ENCODE measurements around the gene SH3RF1. TPM values are rescaled to one million over a fixed set of nuclear protein-coding genes. Genes with fewer than 3 reads are reported as not detected.

The SH3RF1 gene
- total RNA-seq, 4 donors from 2014 or later, result 10.0 to 11.8 (median 10.9) TPM

DNA sequence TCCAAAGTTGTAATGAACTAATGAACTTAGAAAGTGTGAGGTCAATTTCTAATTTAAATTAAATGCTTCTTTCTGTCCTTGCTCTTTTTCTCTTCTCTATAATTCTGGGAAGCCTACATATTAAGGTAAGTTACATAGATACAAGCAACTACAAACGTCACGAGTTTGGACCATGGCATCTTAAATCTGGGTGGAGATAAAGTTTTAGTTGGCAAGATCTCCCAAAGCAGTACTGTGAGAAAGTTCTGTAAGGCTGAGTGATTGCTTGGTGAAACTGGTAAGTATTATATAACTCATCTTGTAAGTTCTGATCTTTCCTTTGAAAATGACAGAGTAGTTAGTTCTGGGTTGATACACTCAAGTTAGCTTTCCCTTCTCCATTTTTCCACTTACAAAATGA is 135.0 kb downstream of the SH3RF1 start:
- 84% methylated on average over 2 of the region's 2 CpGs for WGBS
- H3K4me3 ChIP-seq, result no peak overlapping the region
- intact Hi-C loops (cut with DNase I), result no loop called here
- TF ChIP-seq EP300 (IDR thresholded peaks at IDR 0.05), result no peak
- TF ChIP-seq POLR2A (IDR thresholded peaks at IDR 0.05; ENCODE audit: low read depth), result no peak
- TF ChIP-seq, protein P1, sequence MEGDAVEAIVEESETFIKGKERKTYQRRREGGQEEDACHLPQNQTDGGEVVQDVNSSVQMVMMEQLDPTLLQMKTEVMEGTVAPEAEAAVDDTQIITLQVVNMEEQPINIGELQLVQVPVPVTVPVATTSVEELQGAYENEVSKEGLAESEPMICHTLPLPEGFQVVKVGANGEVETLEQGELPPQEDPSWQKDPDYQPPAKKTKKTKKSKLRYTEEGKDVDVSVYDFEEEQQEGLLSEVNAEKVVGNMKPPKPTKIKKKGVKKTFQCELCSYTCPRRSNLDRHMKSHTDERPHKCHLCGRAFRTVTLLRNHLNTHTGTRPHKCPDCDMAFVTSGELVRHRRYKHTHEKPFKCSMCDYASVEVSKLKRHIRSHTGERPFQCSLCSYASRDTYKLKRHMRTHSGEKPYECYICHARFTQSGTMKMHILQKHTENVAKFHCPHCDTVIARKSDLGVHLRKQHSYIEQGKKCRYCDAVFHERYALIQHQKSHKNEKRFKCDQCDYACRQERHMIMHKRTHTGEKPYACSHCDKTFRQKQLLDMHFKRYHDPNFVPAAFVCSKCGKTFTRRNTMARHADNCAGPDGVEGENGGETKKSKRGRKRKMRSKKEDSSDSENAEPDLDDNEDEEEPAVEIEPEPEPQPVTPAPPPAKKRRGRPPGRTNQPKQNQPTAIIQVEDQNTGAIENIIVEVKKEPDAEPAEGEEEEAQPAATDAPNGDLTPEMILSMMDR (IDR thresholded peaks at IDR 0.05), result no peak
- TF ChIP-seq POLR2AphosphoS5 (IDR thresholded peaks at IDR 0.05), result no peak
- H3K9me3 ChIP-seq, result no peaks in the 10 kb centered on the region
- H3K36me3 ChIP-seq, result peaks cover 0 to 34% (median 15%) of the 10 kb centered on the region in 4 donors
- no peaks in the 10 kb centered on the region for H3K27me3 ChIP-seq
- DNase-seq (ENCODE audit: extremely low spot score), result no peak
- peaks cover 0 to 17% (median 0%) of the 10 kb centered on the region in 4 donors for H3K4me1 ChIP-seq
- no peak overlapping the region for H3K27ac ChIP-seq (replicated peaks in 1 of 4)

DNA sequence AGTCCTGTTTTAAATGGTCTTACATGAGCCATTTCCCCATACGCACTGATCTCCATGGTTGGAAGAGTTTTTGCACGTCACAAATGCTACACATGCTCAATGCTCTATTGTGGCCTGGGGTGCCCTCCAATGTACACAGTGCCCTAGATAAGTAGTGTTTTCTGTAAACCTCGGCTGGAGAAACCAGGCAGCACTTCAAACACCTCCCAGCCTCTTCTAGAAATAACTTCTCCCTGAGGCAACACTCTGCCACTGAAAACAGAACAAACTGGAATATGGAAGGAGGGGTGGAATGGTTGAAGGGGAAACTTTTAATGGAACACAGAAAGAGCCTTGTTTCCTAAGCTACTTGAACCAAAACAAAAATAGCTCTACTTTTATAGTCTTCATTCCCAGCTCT is 136.8 kb downstream of the SH3RF1 start:
- Histone ChIP-seq H3K36me3 (peaks cover 0 to 43% (median 28%) of the 10 kb centered on the region in 4 donors), H3K4me1 (peaks cover 0 to 17% (median 0%) of the 10 kb centered on the region in 4 donors), H3K4me3 (no peak overlapping the region), H3K9me3 (no peaks in the 10 kb centered on the region), H3K27me3 (no peaks in the 10 kb centered on the region), H3K27ac (replicated peaks in 1 of 4) (peak overlapping the region in 1 of 4 donors; percentile 21)
- intact Hi-C loops (cut with DNase I), result no loop called here
- 68% methylated on average over 3 of the region's 3 CpGs for whole genome bisulfite sequencing
- DNase-seq (ENCODE audit: extremely low spot score), result no peak
- TF ChIP-seq EP300 (IDR thresholded peaks at IDR 0.05), result no peak
- no peak for TF ChIP-seq POLR2AphosphoS5 (IDR thresholded peaks at IDR 0.05)

DNA sequence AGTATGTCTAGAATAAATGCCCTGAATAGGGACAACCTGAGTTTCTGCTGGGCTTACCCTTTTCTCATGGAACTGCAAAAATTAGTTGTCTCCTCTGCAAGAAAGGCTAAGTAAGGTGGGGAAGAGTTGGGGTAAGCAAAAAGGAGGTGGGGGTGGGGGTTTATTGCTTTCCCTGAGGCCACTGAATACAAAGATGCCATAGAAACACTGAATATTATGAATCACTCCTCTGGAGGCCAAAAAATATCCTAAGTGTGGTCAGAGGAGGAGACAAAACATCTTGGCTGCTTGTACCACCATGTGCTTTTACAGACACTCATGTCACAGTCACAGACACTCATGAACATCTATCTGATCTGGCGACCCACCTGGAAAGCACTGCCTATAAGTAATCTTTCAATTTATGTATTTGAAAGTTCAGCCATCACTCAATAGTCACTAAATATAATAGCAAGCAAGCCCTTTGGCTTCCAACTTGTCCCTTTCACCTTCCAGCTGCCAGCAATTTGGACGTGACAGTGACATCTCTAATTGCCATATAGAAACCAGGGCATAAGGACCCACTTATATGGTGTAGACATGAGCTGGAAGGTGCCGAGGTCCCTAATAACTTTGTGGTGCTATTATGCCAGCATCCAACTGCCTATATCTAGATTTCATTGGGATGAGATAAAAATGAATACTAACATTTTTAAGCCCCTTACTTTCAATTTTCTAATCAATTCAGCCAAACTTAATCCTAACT is 138.0 kb downstream of the SH3RF1 start:
- no peaks in the 10 kb centered on the region for H3K9me3 ChIP-seq
- WGBS, result 98% methylated on average over 3 of the region's 3 CpGs
- H3K4me1 ChIP-seq, result peaks cover 0 to 11% (median 0%) of the 10 kb centered on the region in 4 donors
- DNase-seq (ENCODE audit: extremely low spot score), result no peak
- H3K36me3 ChIP-seq, result peaks cover 0 to 49% (median 30%) of the 10 kb centered on the region in 4 donors
- no peaks in the 10 kb centered on the region for H3K27me3 ChIP-seq
- TF ChIP-seq EP300 (IDR thresholded peaks at IDR 0.05) (no peak), POLR2AphosphoS5 (IDR thresholded peaks at IDR 0.05) (no peak)
- H3K27ac ChIP-seq (replicated peaks in 1 of 4), result no peak overlapping the region
- intact Hi-C loops (cut with DNase I), result loop anchor here (1.0 kb wide), 1 partner anchor 10 kb away; no protein-coding TSS in a partner anchor
- no peak overlapping the region for H3K4me3 ChIP-seq

DNA sequence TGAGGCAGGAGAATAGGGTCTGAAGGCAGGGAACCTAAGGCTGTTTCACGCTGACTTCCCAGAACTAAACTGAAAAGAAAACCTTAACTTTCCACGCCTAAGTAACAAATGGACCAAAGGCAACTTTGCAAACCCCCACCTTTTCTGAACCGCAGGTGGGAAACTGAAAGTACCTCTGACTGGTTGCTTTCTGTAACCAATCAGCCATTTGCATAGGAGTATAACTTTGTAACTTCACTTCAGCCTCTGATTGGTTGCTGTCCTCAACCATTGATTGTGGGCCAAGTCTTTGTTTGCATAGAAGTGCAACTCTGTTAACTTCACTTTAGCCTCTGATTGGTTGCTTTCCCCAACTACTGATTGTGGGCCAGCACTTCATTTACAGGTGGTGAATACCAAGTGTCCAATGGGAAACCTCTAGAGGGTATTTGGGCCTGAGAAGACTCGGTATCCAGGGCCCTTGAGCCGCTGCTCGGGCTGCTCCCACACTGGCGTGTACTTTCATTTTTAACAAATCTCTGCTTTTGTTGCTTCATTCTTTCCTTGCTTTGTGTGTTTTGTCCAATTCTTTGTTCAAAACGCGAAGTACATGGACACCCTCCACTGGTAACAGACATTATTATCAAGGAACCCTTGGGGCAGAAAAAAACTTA is 139.1 kb downstream of the SH3RF1 start:
- intact Hi-C loops (cut with DNase I), result loop anchor here (1.0 kb wide), 1 partner anchor 9 kb away; no protein-coding TSS in a partner anchor
- Histone ChIP-seq H3K27ac (replicated peaks in 1 of 4) (no peak overlapping the region), H3K9me3 (no peaks in the 10 kb centered on the region), H3K27me3 (no peaks in the 10 kb centered on the region), H3K4me1 (peaks cover 0 to 11% (median 0%) of the 10 kb centered on the region in 4 donors), H3K4me3 (no peak overlapping the region), H3K36me3 (peaks cover 0 to 54% (median 30%) of the 10 kb centered on the region in 4 donors)
- TF ChIP-seq EP300 (IDR thresholded peaks at IDR 0.05) (no peak), POLR2A (IDR thresholded peaks at IDR 0.05; ENCODE audit: low read depth) (no peak), POLR2AphosphoS5 (IDR thresholded peaks at IDR 0.05) (no peak)
- TF ChIP-seq, protein P1 (IDR thresholded peaks at IDR 0.05), result no peak
- 92% methylated on average over 9 of the region's 9 CpGs for WGBS
- DNase-seq (ENCODE audit: extremely low spot score), result no peak

DNA sequence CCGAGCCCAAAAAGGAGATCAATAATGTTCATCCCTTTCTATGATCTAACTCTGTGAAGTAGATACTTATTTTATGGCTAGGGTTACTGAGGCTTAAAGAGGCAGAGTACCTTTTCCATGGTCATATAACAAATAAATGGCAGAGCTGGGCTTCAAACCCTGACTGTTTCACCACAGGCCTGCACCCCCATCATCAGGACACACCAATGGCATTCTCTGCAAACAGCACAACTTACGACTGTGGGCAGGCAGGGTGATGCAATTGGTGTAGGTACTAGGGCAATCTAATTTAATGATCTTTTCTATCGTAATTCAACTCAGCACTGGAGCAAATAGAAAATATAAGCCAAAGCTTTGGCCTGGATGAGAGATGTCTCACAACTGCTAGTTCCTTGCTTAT is 141.9 kb downstream of the SH3RF1 start:
- no peak overlapping the region for H3K4me3 ChIP-seq
- intact Hi-C loops (cut with DNase I), result no loop called here
- 94% methylated on average over 3 of the region's 3 CpGs for WGBS
- H3K9me3 ChIP-seq, result no peaks in the 10 kb centered on the region
- H3K4me1 ChIP-seq, result no peaks in the 10 kb centered on the region
- no peaks in the 10 kb centered on the region for H3K27me3 ChIP-seq
- TF ChIP-seq EP300 (IDR thresholded peaks at IDR 0.05) (no peak), POLR2A (IDR thresholded peaks at IDR 0.05; ENCODE audit: low read depth) (no peak), POLR2AphosphoS5 (IDR thresholded peaks at IDR 0.05) (no peak)
- TF ChIP-seq, protein P1 (IDR thresholded peaks at IDR 0.05), result no peak
- H3K27ac ChIP-seq (replicated peaks in 1 of 4), result no peak overlapping the region
- DNase-seq (ENCODE audit: extremely low spot score), result no peak
- peaks cover 0 to 40% (median 26%) of the 10 kb centered on the region in 4 donors for H3K36me3 ChIP-seq

Measured in esophagus muscularis mucosa (tissue), 4 donors.